SK-N-SH treated with all-trans-retinoic acid at 6 μM for 48 hours (cell line): Measurements from ENCODE around the gene PRSS56.

Experiments
- CREB5 ChIP-seq: fragments of 250-450 bp; sonication (Bioruptor Pico); IDR thresholded peaks from 2 replicates; pipeline ENCODE4 v1.5.1; 2020; ENCODE audit warnings: low read depth, mild to moderate bottlenecking, moderate library complexity
- TF ChIP-seq, protein P1 (sequence below): fragments of 250-450 bp; sonication (Bioruptor Pico); IDR thresholded peaks from 2 replicates; pipeline ENCODE4 v1.8.0; 2020; ENCODE audit warnings: mild to moderate bottlenecking, moderate library complexity, borderline replicate concordance

GRCh38 chr2:232485348-232485756 is 34.8 kb upstream of the PRSS56 start:
- TF ChIP-seq, protein P1, sequence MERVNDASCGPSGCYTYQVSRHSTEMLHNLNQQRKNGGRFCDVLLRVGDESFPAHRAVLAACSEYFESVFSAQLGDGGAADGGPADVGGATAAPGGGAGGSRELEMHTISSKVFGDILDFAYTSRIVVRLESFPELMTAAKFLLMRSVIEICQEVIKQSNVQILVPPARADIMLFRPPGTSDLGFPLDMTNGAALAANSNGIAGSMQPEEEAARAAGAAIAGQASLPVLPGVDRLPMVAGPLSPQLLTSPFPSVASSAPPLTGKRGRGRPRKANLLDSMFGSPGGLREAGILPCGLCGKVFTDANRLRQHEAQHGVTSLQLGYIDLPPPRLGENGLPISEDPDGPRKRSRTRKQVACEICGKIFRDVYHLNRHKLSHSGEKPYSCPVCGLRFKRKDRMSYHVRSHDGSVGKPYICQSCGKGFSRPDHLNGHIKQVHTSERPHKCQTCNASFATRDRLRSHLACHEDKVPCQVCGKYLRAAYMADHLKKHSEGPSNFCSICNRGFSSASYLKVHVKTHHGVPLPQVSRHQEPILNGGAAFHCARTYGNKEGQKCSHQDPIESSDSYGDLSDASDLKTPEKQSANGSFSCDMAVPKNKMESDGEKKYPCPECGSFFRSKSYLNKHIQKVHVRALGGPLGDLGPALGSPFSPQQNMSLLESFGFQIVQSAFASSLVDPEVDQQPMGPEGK (CRISPR knock-in tag): no peak
- TF ChIP-seq CREB5 (CRISPR knock-in tag): no peak
